G401.6 (cell line): ENCODE measurements around the gene NPTX1.
"Not testable (repeated sequence)": the region's sequence is repeated elsewhere in the genome, so short reads cannot be mapped to it uniquely, and the experiment has no call there.

ENCODE experiments used
- FAIRE-seq: peaks from 2 replicates; lab custom pipeline; 2012; peaks lifted over from hg19 to GRCh38; lab: Jason Lieb, UNC

NPTX1 gene

GRCh38 chr17:80475910-80476876 lies at the start of gene NPTX1:
TSS of gene NPTX1 (minus strand) at chr17:80476607. CDS start at chr17:80476446, 161 bp downstream.
- no peak for FAIRE-seq

GRCh38 chr17:80523956-80524712 lies 47.7 kb upstream of the NPTX1 start:
- no peak for FAIRE-seq

- FAIRE-seq, result no peak
Observed at GRCh38 chr17:80523054-80523744, 46.8 kb upstream of the NPTX1 start.

GRCh38 chr17:80520810-80521455 lies 44.5 kb upstream of the NPTX1 start:
- no peak for FAIRE-seq

GRCh38 chr17:80519091-80519781 lies 42.8 kb upstream of the NPTX1 start:
- FAIRE-seq, result no peak

GRCh38 chr17:80518392-80518791 lies 42.0 kb upstream of the NPTX1 start:
- no peak for FAIRE-seq

GRCh38 chr17:80517641-80518040 lies 41.2 kb upstream of the NPTX1 start:
- no peak for FAIRE-seq

- FAIRE-seq, result no peak
Observed at GRCh38 chr17:80516171-80516932, 39.9 kb upstream of the NPTX1 start.

- no peak for FAIRE-seq
Observed at GRCh38 chr17:80513892-80514291, 37.5 kb upstream of the NPTX1 start.

GRCh38 chr17:80513201-80513600 lies 36.8 kb upstream of the NPTX1 start:
- FAIRE-seq, result no peak

GRCh38 chr17:80512233-80512632 lies 35.8 kb upstream of the NPTX1 start:
- no peak for FAIRE-seq

GRCh38 chr17:80511222-80512180 lies 35.1 kb upstream of the NPTX1 start:
- FAIRE-seq, result no peak

GRCh38 chr17:80510772-80511171 lies 34.4 kb upstream of the NPTX1 start:
- FAIRE-seq, result no peak

GRCh38 chr17:80510132-80510531 lies 33.7 kb upstream of the NPTX1 start:
- FAIRE-seq, result no peak

- FAIRE-seq, result no peak
Observed at GRCh38 chr17:80509311-80509710, 32.9 kb upstream of the NPTX1 start.

GRCh38 chr17:80507965-80508364 lies 31.6 kb upstream of the NPTX1 start:
- FAIRE-seq, result no peak

- FAIRE-seq, result not testable (repeated sequence)
Observed at GRCh38 chr17:80507177-80507576, 30.8 kb upstream of the NPTX1 start.

- no peak for FAIRE-seq
Observed at GRCh38 chr17:80504686-80505413, 28.4 kb upstream of the NPTX1 start.

- FAIRE-seq, result no peak
Observed at GRCh38 chr17:80503921-80504320, 27.5 kb upstream of the NPTX1 start.
